Pancreas (tissue), 10 donors: ENCODE data around the gene PDCL2. TPM values are rescaled to one million over a fixed set of nuclear protein-coding genes. Genes with fewer than 3 reads are reported as not detected.
A peak's percentile ranks its signal among the peaks of the same experiment; 100 is the strongest.
"Not testable (repeated sequence)": the region's sequence is repeated elsewhere in the genome, so short reads cannot be mapped to it uniquely, and the experiment has no call there.

Experiments used
- ATAC-seq, 4 donors: fragments of 200-7000 bp; cut with Tn5 transposase; one replicate each; pipeline versions ENCODE4 v1.8.0 to v1.9.1; 2020; ENCODE audit warnings: mild to moderate bottlenecking in 4 of 4, moderate library complexity in 4 of 4
- DNase-seq, 6 donors: peaks; one replicate each; pipeline ENCODE4 v3.0.0-alpha.2; 2020
- FAIRE-seq: peaks from 2 replicates; lab custom pipeline; 2012; peaks lifted over from hg19 to GRCh38; lab: Jason Lieb, UNC
- H3K27ac ChIP-seq, 4 donors: fragments of 200-600 bp; sonication (generic); 1 replicate in 3 of 4; 2 replicates in 1 of 4; pipeline versions ENCODE4 v1.5.0 to v1.8.0; 2020
- H3K27me3 ChIP-seq, 4 donors: fragments of 200-600 bp; one replicate each; pipeline ENCODE4 v1.8.0; 2021
- H3K36me3 ChIP-seq, 3 donors: fragments of 200-600 bp; sonication (generic) in 1 of 3; one replicate each; pipeline versions ENCODE4 v1.5.0 to v1.8.0; 2020 to 2021
- H3K4me1 ChIP-seq, 3 donors: fragments of 200-600 bp; one replicate each; pipeline ENCODE4 v1.8.0; 2021
- H3K4me3 ChIP-seq, 4 donors: fragments of 200-600 bp; sonication (generic) in 2 of 4; one replicate each; pipeline versions ENCODE4 v1.5.0 to v1.8.0; 2020 to 2021
- H3K9me3 ChIP-seq, 4 donors: fragments of 200-600 bp; one replicate each; pipeline ENCODE4 v1.8.0; 2021
- CTCF ChIP-seq, 4 donors: fragments of 200-600 bp; sonication (generic) in 3 of 4; IDR thresholded peaks; one replicate each; pipeline versions ENCODE4 v1.5.0 to v1.8.0; 2021; ENCODE audit warnings: antibody characterized with exemption in 4 of 4
- WGBS, 2 donors: extraction: QIAGEN DNeasy Blood & Tissue Kit; methylation state at CpG; one replicate each; pipeline ENCODE4 v1.1.7; 2013; 5-methylcytosine and 5-hydroxymethylcytosine counted together
- intact Hi-C, 3 donors: fragments of 100-400 bp; cut with DNase I; formaldehyde crosslinking; loops; one replicate each; pipeline versions ENCODE4 v1.11.1 to v1.14.2; 2022
- polyA plus RNA-seq, 2 donors: library from polyadenylated mRNA; stranded (reverse); fragments of 200-250 nt; gene quantifications; one replicate each; pipeline ENCODE4 v1.2.3, GENCODE V29; 2013
- total RNA-seq, 6 donors: library from RNA; stranded (reverse); fragmentation: NEBNext Ultra II Directional in 4 of 6; extraction: Animal tissue kit (Norgen Biotek cat#: 25700) in 4 of 6; gene quantifications; one replicate each; pipeline versions ENCODE4 v1.2.1 to v1.2.4, GENCODE V29; 2021 to 2023
- donor health status: healthy with polysubstance abuse.
- donor health status: DM: no; HTN: no; CAD: no; lungs with moderate emphysema.
- donor health status: DM: no; HTN: no; CAD: no.
- donor health status: control.
- donor health status: control.
- donor health status: Bipolar disorder and iron deficiency.
- donor health status: DM: yes; HTN: yes; CAD: no.
- donor health status: DM: no; HTN: no; CAD: no.
- donor health status: DM: no; HTN: no; CAD: no.
- donor health status: DM: yes; HTN: yes; CAD: no.

PDCL2 gene
- total and polyA plus RNA-seq, 8 donors: not detected

GRCh38 chr4:55560096-55560495, 31.9 kb downstream of the PDCL2 start:
- Histone ChIP-seq H3K9me3 (no peaks in the 10 kb centered on the region), H3K36me3 (no peaks in the 10 kb centered on the region), H3K27ac (no peak overlapping the region), H3K4me3 (no peak overlapping the region), H3K27me3 (no peaks in the 10 kb centered on the region), H3K4me1 (no peaks in the 10 kb centered on the region)
- ATAC-seq: no peak
- intact Hi-C loops: no loop called here
- FAIRE-seq: no peak
- 58 to 60% methylated on average over 3 of the region's 3 CpGs for WGBS, 2 donors
- TF ChIP-seq CTCF (IDR thresholded peaks at IDR 0.05): no peak
- DNase-seq: no peak

GRCh38 chr4:55554453-55555030, 37.5 kb downstream of the PDCL2 start:
- H3K4me3 ChIP-seq: no peak overlapping the region
- TF ChIP-seq CTCF (IDR thresholded peaks at IDR 0.05): peak in 2 of 4 donors; percentile 16 to 19
- H3K36me3 ChIP-seq: no peaks in the 10 kb centered on the region
- H3K27ac ChIP-seq: no peak overlapping the region
- no peaks in the 10 kb centered on the region for H3K4me1 ChIP-seq
- WGBS, 2 donors: 10% methylated on average over 2 of the region's 2 CpGs
- no peaks in the 10 kb centered on the region for H3K9me3 ChIP-seq
- intact Hi-C loops: loop anchor here in 1 of 3 donors (10.0 kb wide), 1 partner anchor 210 kb away; the partner anchor contains the start of gene SRD5A3
- ATAC-seq: peak in 3 of 4 donors; percentile 67 to 77 (median 75)
- no peak for DNase-seq
- no peak for FAIRE-seq
- no peaks in the 10 kb centered on the region for H3K27me3 ChIP-seq

- TF ChIP-seq CTCF (IDR thresholded peaks at IDR 0.05): no peak
- FAIRE-seq: no peak
- H3K9me3 ChIP-seq: no peaks in the 10 kb centered on the region
- peak in 3 of 4 donors; percentile 53 to 74 (median 65) for ATAC-seq
- no peaks in the 10 kb centered on the region for H3K4me1 ChIP-seq
- peak in 3 of 6 donors; percentile 3 to 15 (median 12) for DNase-seq
- no peaks in the 10 kb centered on the region for H3K27me3 ChIP-seq
- no peaks in the 10 kb centered on the region for H3K36me3 ChIP-seq
- H3K4me3 ChIP-seq: peak overlapping the region in 1 of 4 donors; percentile 15
- 66 to 67% methylated on average over 10 of the region's 10 CpGs for WGBS, 2 donors
- intact Hi-C loops: loop anchor here in 1 of 3 donors (10.0 kb wide), 1 partner anchor 209 kb away; the partner anchor contains the start of gene SRD5A3
- H3K27ac ChIP-seq: no peak overlapping the region
These were observed 38.4 kb downstream of the PDCL2 start for GRCh38 chr4:55553441-55554201.

- not testable (repeated sequence) for H3K27ac ChIP-seq, DNase-seq, ATAC-seq, H3K27me3 ChIP-seq, H3K36me3 ChIP-seq, H3K9me3 ChIP-seq, H3K4me3 ChIP-seq, FAIRE-seq, H3K4me1 ChIP-seq
- 74 to 78% methylated on average over 6 of the region's 6 CpGs for WGBS, 2 donors
- intact Hi-C loops: loop anchor here in 1 of 3 donors (10.0 kb wide), 1 partner anchor 207 kb away; the partner anchor contains the start of gene SRD5A3
These were observed 40.1 kb downstream of the PDCL2 start for GRCh38 chr4:55551964-55552363.

GRCh38 chr4:55549888-55550287, 42.2 kb downstream of the PDCL2 start:
- FAIRE-seq (no peak), ATAC-seq (no peak), DNase-seq (no peak)
- TF ChIP-seq CTCF (IDR thresholded peaks at IDR 0.05): no peak
- Histone ChIP-seq H3K27ac (no peak overlapping the region), H3K36me3 (no peaks in the 10 kb centered on the region), H3K4me1 (peaks cover 0 to under 1% (median 0%) of the 10 kb centered on the region in 3 donors), H3K9me3 (no peaks in the 10 kb centered on the region), H3K4me3 (no peak overlapping the region), H3K27me3 (no peaks in the 10 kb centered on the region)
- WGBS, 2 donors: 66 to 70% methylated on average over 2 of the region's 2 CpGs
- intact Hi-C loops: loop anchor here in 1 of 3 donors (10.0 kb wide), 1 partner anchor 205 kb away; the partner anchor contains the start of gene SRD5A3
